Endothelial cell of umbilical vein (primary cell): ENCODE results near the gene ASB10.

ENCODE experiments used
- EZH2 ChIP-seq: IDR thresholded peaks from 2 replicates; pipeline ENCODE4 v1.6.1; 2012; ENCODE audit warnings: borderline replicate concordance, low read depth, mild to moderate bottlenecking, moderate library complexity, low read length, inconsistent platforms; ENCODE audit not compliant: severe bottlenecking
- JUN ChIP-seq: IDR thresholded peaks from 2 replicates; pipeline ENCODE4 v1.6.1; 2011; ENCODE audit warnings: borderline replicate concordance, low read depth; ENCODE audit not compliant: insufficient read length, insufficient read depth
- MYC ChIP-seq: IDR thresholded peaks from one replicate; pipeline ENCODE4 v1.6.1; 2011; ENCODE audit warnings: mild to moderate bottlenecking, low read depth, low read length
- POLR2A ChIP-seq: IDR thresholded peaks from 2 replicates; pipeline ENCODE4 v1.6.1; 2012; ENCODE audit warnings: low read depth, mild to moderate bottlenecking, control low read depth, low read length
- POLR2AphosphoS5 ChIP-seq: IDR thresholded peaks from 2 replicates; pipeline ENCODE4 v1.6.1; 2012; ENCODE audit warnings: low read depth, mild to moderate bottlenecking, control low read depth, low read length, moderate library complexity; ENCODE audit not compliant: insufficient read depth
- TF ChIP-seq, protein P1 (sequence below), 2 donors: IDR thresholded peaks; 1 replicate in 1 of 2; 2 replicates in 1 of 2; pipeline ENCODE4 v1.5.1; 2011; ENCODE audit warnings: low read length in 2 of 2, mild to moderate bottlenecking in 2 of 2, moderate library complexity in 2 of 2, control low read depth in 1 of 2, inconsistent platforms in 1 of 2, low read depth in 1 of 2; ENCODE audit not compliant: insufficient read depth in 1 of 2; ENCODE audit errors: extremely low read depth in 1 of 2
- TF ChIP-seq, protein P2 (sequence below): IDR thresholded peaks from 2 replicates; pipeline ENCODE4 v1.6.1; 2011; ENCODE audit not compliant: insufficient read depth, insufficient read length

DNA sequence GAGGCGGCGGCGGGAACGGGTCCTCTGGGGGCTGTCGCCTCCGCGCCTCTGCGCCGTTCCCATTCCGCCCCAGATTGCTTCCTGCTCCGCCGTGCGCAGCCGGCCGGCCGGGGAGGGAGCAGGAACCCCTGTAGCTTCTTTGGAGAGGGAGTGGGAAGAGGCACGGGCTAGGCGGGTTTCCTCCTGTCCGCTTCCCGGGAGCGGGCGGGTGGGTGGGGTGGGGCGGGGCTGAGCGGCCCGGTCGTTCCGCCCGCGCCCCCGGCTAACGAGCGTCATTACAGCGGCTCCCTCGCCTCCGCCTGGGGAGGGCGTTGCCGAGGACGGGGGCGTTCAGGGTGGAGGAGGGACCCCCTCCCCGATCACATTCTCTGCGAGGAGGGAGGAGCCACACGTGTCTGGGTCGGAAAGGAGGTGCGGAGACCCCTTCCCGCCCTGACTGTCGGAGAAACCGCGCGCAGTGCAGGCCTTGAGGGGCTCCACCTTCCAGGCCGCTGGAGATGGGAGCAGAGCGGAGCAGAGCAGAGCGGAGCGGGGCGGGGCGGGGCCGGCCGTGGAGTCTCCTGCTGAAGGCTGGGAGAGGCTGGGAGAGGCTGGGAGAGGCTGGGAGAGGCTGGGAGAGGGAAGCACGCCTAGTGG is 61.1 kb downstream of the ASB10 start:
- TF ChIP-seq, protein P1, sequence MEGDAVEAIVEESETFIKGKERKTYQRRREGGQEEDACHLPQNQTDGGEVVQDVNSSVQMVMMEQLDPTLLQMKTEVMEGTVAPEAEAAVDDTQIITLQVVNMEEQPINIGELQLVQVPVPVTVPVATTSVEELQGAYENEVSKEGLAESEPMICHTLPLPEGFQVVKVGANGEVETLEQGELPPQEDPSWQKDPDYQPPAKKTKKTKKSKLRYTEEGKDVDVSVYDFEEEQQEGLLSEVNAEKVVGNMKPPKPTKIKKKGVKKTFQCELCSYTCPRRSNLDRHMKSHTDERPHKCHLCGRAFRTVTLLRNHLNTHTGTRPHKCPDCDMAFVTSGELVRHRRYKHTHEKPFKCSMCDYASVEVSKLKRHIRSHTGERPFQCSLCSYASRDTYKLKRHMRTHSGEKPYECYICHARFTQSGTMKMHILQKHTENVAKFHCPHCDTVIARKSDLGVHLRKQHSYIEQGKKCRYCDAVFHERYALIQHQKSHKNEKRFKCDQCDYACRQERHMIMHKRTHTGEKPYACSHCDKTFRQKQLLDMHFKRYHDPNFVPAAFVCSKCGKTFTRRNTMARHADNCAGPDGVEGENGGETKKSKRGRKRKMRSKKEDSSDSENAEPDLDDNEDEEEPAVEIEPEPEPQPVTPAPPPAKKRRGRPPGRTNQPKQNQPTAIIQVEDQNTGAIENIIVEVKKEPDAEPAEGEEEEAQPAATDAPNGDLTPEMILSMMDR (IDR thresholded peaks at IDR 0.05; ENCODE audit: extremely low read depth in 1 of 2, insufficient read depth in 1 of 2, low read depth in 1 of 2, low read length in 2 of 2) = no peak
- TF ChIP-seq MYC (no peak), POLR2A (no peak), EZH2 (no peak), JUN (no peak), POLR2AphosphoS5 (no peak)
- TF ChIP-seq, protein P2, sequence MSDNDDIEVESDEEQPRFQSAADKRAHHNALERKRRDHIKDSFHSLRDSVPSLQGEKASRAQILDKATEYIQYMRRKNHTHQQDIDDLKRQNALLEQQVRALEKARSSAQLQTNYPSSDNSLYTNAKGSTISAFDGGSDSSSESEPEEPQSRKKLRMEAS = no peak
